ENCODE results near the gene APLN. TPM values are rescaled to one million over a fixed set of nuclear protein-coding genes. Genes with fewer than 3 reads are reported as not detected.

The APLN gene
- total RNA-seq, 1 donor from 2014 or later: 1.3 TPM

- Mint-ChIP-seq H3K27me3 (ENCODE audit: low read depth) (peaks cover 8% of the 10 kb centered on the region), H3K36me3 (ENCODE audit: low read depth) (no peaks in the 10 kb centered on the region), H3K9me3 (no peaks in the 10 kb centered on the region), H3K4me3 (no peak overlapping the region), H3K4me1 (no peaks in the 10 kb centered on the region), H3K27ac (ENCODE audit: unreplicated experiment) (no peak overlapping the region)
- TF ChIP-seq, protein P1, sequence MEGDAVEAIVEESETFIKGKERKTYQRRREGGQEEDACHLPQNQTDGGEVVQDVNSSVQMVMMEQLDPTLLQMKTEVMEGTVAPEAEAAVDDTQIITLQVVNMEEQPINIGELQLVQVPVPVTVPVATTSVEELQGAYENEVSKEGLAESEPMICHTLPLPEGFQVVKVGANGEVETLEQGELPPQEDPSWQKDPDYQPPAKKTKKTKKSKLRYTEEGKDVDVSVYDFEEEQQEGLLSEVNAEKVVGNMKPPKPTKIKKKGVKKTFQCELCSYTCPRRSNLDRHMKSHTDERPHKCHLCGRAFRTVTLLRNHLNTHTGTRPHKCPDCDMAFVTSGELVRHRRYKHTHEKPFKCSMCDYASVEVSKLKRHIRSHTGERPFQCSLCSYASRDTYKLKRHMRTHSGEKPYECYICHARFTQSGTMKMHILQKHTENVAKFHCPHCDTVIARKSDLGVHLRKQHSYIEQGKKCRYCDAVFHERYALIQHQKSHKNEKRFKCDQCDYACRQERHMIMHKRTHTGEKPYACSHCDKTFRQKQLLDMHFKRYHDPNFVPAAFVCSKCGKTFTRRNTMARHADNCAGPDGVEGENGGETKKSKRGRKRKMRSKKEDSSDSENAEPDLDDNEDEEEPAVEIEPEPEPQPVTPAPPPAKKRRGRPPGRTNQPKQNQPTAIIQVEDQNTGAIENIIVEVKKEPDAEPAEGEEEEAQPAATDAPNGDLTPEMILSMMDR (conservative IDR thresholded peaks at IDR 0.05): no peak
- DNase-seq (ENCODE audit: low read depth, low spot score): no peak
Measured at GRCh38 chrX:129679901-129680300, 25.1 kb upstream of the APLN start.

DNA sequence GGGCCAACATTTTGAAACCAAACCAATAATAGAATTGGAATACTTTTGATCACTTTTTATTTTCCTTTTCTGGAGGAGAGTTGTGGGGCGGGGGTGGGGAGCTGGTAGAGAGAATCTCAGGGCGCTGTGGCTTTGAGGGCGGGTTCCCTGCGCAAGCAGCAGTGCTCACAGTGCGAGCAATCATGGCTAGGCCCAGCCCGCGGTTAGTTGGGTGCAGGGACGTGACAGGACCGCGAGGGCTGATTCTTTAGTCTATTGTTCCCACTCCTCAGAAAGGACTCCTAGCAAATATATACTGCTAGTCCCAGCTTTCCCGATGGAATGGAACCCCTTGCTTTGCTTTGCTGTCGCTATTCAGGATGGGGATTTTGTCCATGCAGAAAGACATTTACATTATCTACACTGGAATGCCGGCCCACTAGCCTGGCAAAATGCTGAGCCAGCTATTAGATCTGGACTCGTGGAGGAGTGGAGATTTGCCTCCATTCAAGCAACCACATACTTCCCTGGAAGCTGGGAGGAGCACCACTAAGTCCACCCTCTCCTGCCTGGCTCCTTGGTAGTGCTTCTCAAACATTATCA lies 23.9 kb upstream of the APLN start:
- no peak overlapping the region for H3K4me3 Mint-ChIP-seq
- H3K4me1 Mint-ChIP-seq: no peaks in the 10 kb centered on the region
- peaks cover 8% of the 10 kb centered on the region for H3K27me3 Mint-ChIP-seq (ENCODE audit: low read depth)
- H3K27ac Mint-ChIP-seq (ENCODE audit: unreplicated experiment): no peak overlapping the region
- H3K9me3 Mint-ChIP-seq: no peaks in the 10 kb centered on the region
- no peaks in the 10 kb centered on the region for H3K36me3 Mint-ChIP-seq (ENCODE audit: low read depth)
- TF ChIP-seq, protein P1 (conservative IDR thresholded peaks at IDR 0.05): no peak
- DNase-seq (ENCODE audit: low read depth, low spot score): no peak

GRCh38 chrX:129667412-129667811 lies 12.7 kb upstream of the APLN start:
- peaks cover 7% of the 10 kb centered on the region for H3K9me3 Mint-ChIP-seq
- H3K4me3 Mint-ChIP-seq: no peak overlapping the region
- no peaks in the 10 kb centered on the region for H3K36me3 Mint-ChIP-seq (ENCODE audit: low read depth)
- TF ChIP-seq, protein P1 (conservative IDR thresholded peaks at IDR 0.05): no peak
- no peak for DNase-seq (ENCODE audit: low read depth, low spot score)
- no peaks in the 10 kb centered on the region for H3K27me3 Mint-ChIP-seq (ENCODE audit: low read depth)
- no peaks in the 10 kb centered on the region for H3K4me1 Mint-ChIP-seq
- H3K27ac Mint-ChIP-seq (ENCODE audit: unreplicated experiment): no peak overlapping the region

DNA sequence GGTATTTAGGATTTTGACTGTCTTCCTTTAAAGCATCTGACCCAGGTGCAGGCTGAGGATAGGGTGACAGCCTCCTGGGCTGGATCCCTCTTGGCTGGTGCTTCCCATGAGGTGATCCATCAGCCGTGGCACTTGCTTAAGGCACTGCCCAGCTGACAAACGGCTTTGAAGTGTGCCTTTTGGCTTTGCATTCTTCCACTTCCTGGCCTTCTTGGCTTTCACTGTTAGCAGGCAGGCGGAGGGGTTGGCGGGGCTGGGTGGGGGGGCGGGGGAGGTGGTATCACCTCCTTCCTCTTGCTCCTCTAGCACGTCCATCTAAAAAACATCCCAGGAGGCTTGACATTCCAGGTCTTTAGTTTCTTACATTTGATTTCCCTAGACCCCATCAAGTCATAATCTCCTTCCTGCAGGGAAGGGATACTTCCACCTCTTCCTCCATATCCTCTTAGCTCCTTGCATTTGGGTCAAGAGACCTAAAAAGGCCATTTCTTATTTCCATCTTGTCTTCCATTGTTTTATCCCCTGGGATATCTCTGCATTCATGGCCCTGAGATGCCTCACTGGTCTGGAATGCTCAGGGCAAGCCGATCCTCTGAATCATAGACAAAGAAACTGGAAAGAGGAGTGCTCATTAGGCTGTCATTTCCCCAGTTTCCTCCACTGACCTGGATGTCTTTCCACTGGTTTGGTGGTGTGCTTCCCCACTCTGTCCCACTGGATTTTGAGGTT lies 11.3 kb upstream of the APLN start:
- TF ChIP-seq, protein P1 (conservative IDR thresholded peaks at IDR 0.05): no peak
- H3K4me1 Mint-ChIP-seq: no peaks in the 10 kb centered on the region
- DNase-seq (ENCODE audit: low read depth, low spot score): no peak
- H3K4me3 Mint-ChIP-seq: no peak overlapping the region
- H3K36me3 Mint-ChIP-seq (ENCODE audit: low read depth): no peaks in the 10 kb centered on the region
- H3K27me3 Mint-ChIP-seq (ENCODE audit: low read depth): no peaks in the 10 kb centered on the region
- H3K27ac Mint-ChIP-seq (ENCODE audit: unreplicated experiment): no peak overlapping the region
- peaks cover 7% of the 10 kb centered on the region for H3K9me3 Mint-ChIP-seq

DNA sequence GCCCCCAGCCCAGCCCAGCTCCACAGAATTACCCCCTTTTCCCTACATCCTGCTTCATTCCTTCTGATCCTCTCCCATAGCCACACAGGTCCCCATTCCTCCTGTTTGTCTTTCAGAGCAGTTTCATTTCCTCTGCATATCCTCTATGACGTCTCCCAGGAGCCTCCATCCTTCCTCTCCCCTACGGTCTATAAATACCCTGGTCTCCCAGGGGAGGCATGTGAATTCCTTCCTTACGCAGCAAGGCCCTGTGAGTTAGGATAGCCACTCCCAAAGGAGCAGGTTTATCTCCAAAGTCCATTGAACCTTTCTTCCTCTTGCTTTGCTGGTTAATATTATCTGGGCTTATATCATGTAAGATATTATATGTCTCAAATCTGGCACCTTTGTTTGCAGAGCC lies 8.4 kb upstream of the APLN start:
- H3K27ac Mint-ChIP-seq (ENCODE audit: unreplicated experiment): no peak overlapping the region
- no peak for DNase-seq (ENCODE audit: low read depth, low spot score)
- peaks cover 5% of the 10 kb centered on the region for H3K9me3 Mint-ChIP-seq
- no peaks in the 10 kb centered on the region for H3K27me3 Mint-ChIP-seq (ENCODE audit: low read depth)
- H3K4me3 Mint-ChIP-seq: no peak overlapping the region
- TF ChIP-seq, protein P1 (conservative IDR thresholded peaks at IDR 0.05): no peak
- no peaks in the 10 kb centered on the region for H3K4me1 Mint-ChIP-seq
- H3K36me3 Mint-ChIP-seq (ENCODE audit: low read depth): no peaks in the 10 kb centered on the region
